ENCODE results near the gene APOB.

The APOB gene

DNA sequence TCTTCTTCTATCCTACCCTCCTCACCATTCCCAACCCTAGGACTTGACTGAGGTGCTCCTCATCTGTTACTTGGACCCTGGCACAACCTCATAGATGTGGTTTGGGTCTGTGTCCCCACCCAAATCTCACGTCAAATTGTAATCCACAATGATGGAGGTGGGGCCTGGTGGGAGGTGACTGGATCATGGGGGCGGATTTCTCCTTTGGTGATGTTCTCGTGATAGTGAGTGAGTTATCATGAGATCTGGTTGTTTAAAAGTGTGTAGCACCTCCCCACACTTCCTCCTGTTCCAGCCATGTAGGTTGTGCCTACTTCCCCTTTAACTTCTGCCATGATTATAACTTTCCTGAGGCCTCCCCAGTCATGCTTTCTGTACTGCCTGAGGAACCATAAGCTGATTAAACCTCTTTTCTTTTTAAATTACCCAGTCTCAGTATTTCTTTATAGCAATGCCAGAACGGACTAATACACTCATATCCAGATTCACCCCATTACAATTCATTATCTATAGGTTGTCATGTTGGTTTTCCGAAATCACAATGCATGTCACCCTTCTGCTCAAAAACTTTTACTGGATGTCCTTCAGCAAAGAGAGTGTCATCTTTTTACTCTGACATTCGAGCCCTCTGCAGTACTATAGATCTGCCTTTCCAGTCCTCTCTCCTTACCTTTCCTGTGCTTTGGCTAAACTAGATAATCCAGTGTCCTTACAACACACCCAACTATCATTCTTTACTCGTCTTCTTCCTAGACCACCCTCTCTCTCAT is 45.7 kb downstream of the APOB start:
- H3K9me3 Mint-ChIP-seq: no peaks in the 10 kb centered on the region
- no peak overlapping the region for H3K27ac Mint-ChIP-seq (ENCODE audit: low read depth)
- DNase-seq (ENCODE audit: low spot score in 2 of 2) (no peak), ATAC-seq (replicated peaks; ENCODE audit: extremely low read depth, poor library complexity, severe bottlenecking) (no peak)
- peaks cover 3% of the 10 kb centered on the region for H3K27me3 Mint-ChIP-seq
- H3K4me1 Mint-ChIP-seq: no peaks in the 10 kb centered on the region
- H3K4me3 Mint-ChIP-seq: no peak overlapping the region
- no peaks in the 10 kb centered on the region for H3K36me3 Mint-ChIP-seq (ENCODE audit: insufficient read depth)

DNA sequence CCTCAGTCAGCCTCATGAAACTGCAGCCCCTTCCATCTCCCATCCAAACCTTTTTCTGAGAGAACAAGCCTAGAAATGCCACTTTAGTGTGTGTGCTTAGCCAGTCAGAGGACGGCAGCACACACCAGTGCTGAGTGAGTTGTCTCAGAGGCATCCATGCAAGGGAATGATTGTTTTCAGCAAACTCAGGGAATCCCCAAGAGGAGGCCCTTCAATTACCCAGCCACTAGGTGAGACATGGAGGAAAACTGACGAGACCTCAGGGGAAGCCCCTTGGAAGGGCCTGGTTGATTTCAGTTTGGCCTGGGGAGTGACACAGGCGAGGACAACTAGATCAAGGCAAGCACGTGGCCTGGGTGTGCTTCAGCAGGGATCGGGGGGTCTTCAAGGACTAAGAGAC is 49.7 kb downstream of the APOB start:
- Mint-ChIP-seq H3K9me3 (no peaks in the 10 kb centered on the region), H3K4me3 (no peak overlapping the region), H3K4me1 (no peaks in the 10 kb centered on the region), H3K27ac (ENCODE audit: low read depth) (no peak overlapping the region), H3K27me3 (peaks cover 25% of the 10 kb centered on the region), H3K36me3 (ENCODE audit: insufficient read depth) (peaks cover 2% of the 10 kb centered on the region)
- ATAC-seq (replicated peaks; ENCODE audit: extremely low read depth, poor library complexity, severe bottlenecking) (no peak), DNase-seq (ENCODE audit: low spot score in 2 of 2) (no peak)

DNA sequence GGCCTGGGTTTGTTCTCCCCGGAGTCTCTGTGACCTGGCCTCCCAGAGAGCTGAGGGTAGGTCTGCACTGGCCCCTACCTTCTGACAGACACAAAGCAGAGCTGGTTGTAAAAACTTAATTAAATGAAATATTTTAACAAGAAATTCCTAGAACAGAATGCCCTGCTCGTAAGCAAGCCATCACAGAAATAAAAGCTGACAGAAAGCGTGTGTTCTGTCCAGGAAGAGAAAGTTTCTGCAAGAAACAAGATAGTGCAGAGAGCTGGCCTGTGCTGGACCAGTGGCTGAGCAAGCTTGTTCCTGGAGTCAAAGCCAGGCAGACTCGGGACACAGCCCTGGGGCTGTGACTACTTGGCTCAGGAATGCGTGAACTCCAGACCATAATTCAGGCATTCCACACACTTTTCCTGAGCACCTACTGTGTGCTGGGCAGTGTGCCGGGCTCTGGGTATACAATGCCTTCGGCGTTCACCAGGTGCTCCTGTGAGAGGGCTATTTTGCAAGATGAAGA is 51.6 kb downstream of the APOB start:
- no peaks in the 10 kb centered on the region for H3K4me1 Mint-ChIP-seq
- no peak overlapping the region for H3K4me3 Mint-ChIP-seq
- no peak for DNase-seq (ENCODE audit: low spot score in 2 of 2)
- peaks cover 30% of the 10 kb centered on the region for H3K27me3 Mint-ChIP-seq
- peaks cover 2% of the 10 kb centered on the region for H3K36me3 Mint-ChIP-seq (ENCODE audit: insufficient read depth)
- no peak overlapping the region for H3K27ac Mint-ChIP-seq (ENCODE audit: low read depth)
- ATAC-seq (replicated peaks; ENCODE audit: extremely low read depth, poor library complexity, severe bottlenecking): no peak
- H3K9me3 Mint-ChIP-seq: no peaks in the 10 kb centered on the region

DNA sequence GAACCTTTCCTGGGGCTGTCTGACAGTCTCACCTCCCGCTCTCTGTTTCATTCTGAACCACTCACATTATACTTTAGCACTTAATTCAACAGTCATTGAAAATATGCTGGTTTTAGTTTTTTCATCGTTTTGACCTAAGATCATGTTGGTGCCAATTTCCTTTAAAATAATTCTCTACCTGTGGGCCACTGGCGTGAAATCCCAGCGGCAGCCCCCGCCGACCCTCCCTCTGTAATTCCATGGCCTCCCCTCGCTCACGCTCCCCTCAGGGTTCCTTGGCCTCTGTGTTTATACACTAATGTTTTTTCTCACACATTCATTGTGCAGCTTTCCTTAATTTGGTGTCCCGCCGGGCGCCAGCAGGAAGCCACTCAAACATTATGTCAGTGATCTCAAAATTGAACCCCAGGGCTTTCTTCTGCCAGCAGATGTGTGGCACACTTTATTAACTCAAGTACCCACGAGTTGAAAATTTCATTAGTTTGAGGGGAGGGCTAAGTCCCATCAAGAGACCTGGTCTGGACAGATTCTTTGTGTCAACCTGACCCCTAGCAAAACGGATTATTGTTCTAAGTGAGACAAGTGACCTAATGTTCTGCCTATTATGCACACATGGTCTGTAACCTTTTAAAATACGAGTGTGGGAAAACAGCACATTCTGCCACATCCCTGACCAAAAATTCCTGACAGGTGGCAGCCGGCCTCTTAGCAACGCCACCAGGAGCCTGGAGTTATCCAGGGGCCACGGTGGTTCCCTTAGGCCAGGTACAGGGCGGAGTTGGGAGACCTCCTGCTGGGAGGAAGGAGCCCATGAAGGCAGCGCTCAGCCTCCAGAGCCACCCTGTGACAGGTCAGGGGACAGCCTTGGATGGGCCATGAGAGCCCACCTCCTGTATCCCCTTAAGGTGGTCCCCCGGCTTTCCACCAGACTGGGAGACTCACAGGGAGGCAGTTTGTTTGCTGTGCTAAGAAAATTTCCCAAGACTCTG is 53.1 kb downstream of the APOB start:
- no peaks in the 10 kb centered on the region for H3K9me3 Mint-ChIP-seq
- no peaks in the 10 kb centered on the region for H3K4me1 Mint-ChIP-seq
- peaks cover 2% of the 10 kb centered on the region for H3K36me3 Mint-ChIP-seq (ENCODE audit: insufficient read depth)
- DNase-seq (ENCODE audit: low spot score in 2 of 2) (no peak), ATAC-seq (replicated peaks; ENCODE audit: extremely low read depth, poor library complexity, severe bottlenecking) (no peak)
- peak overlapping the region; percentile 12 for H3K27ac Mint-ChIP-seq (ENCODE audit: low read depth)
- H3K27me3 Mint-ChIP-seq: peaks cover 30% of the 10 kb centered on the region
- no peak overlapping the region for H3K4me3 Mint-ChIP-seq

DNA sequence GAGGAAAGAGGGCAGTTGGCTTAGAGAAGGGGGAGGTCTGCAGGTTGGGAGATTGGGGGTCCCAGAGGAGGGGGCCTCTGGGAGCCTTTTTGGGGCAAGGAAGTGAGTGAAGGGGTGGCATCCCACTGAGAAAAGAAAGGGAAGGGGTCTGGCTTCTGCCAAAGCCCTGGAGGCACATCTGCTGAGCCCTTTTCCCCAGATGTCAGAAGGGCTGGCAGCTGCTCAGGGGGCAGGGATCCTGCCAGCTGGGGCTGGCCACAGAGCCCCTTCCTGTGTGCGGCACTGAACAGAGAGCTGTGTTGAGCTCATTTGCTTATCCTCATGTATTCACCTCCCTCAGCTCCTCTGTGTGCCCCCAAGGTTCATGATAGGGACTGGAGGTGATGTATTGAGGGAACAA is 54.5 kb downstream of the APOB start:
- no peak for ATAC-seq (replicated peaks; ENCODE audit: extremely low read depth, poor library complexity, severe bottlenecking)
- H3K27me3 Mint-ChIP-seq: peaks cover 30% of the 10 kb centered on the region
- H3K4me3 Mint-ChIP-seq: no peak overlapping the region
- H3K36me3 Mint-ChIP-seq (ENCODE audit: insufficient read depth): peaks cover 2% of the 10 kb centered on the region
- DNase-seq (ENCODE audit: low spot score in 2 of 2): no peak
- no peak overlapping the region for H3K27ac Mint-ChIP-seq (ENCODE audit: low read depth)
- H3K4me1 Mint-ChIP-seq: no peaks in the 10 kb centered on the region
- H3K9me3 Mint-ChIP-seq: no peaks in the 10 kb centered on the region

DNA sequence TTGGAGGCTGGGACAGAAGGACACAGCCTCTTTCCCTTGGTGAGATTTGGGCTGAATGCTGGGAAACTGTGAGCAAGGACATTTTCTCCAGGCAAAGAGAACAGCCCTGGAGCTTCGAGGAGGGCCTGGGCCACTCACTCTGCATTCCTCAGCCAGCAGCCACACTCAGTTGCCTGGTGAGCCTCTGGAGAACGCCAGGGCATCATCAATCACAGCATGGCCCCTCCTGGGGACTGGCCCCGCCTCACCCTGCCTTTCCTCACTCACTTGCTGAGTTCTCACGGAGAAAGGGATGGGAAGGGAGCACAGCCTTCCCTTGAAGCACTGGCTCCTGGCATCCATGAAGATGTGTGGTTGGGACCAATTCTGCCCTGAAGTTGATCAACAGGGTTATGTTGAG is 55.0 kb downstream of the APOB start:
- H3K27ac Mint-ChIP-seq (ENCODE audit: low read depth): no peak overlapping the region
- no peaks in the 10 kb centered on the region for H3K9me3 Mint-ChIP-seq
- no peak for DNase-seq (ENCODE audit: low spot score in 2 of 2)
- H3K4me3 Mint-ChIP-seq: no peak overlapping the region
- peaks cover 2% of the 10 kb centered on the region for H3K36me3 Mint-ChIP-seq (ENCODE audit: insufficient read depth)
- H3K27me3 Mint-ChIP-seq: peaks cover 30% of the 10 kb centered on the region
- H3K4me1 Mint-ChIP-seq: no peaks in the 10 kb centered on the region
- ATAC-seq (replicated peaks; ENCODE audit: extremely low read depth, poor library complexity, severe bottlenecking): no peak

DNA sequence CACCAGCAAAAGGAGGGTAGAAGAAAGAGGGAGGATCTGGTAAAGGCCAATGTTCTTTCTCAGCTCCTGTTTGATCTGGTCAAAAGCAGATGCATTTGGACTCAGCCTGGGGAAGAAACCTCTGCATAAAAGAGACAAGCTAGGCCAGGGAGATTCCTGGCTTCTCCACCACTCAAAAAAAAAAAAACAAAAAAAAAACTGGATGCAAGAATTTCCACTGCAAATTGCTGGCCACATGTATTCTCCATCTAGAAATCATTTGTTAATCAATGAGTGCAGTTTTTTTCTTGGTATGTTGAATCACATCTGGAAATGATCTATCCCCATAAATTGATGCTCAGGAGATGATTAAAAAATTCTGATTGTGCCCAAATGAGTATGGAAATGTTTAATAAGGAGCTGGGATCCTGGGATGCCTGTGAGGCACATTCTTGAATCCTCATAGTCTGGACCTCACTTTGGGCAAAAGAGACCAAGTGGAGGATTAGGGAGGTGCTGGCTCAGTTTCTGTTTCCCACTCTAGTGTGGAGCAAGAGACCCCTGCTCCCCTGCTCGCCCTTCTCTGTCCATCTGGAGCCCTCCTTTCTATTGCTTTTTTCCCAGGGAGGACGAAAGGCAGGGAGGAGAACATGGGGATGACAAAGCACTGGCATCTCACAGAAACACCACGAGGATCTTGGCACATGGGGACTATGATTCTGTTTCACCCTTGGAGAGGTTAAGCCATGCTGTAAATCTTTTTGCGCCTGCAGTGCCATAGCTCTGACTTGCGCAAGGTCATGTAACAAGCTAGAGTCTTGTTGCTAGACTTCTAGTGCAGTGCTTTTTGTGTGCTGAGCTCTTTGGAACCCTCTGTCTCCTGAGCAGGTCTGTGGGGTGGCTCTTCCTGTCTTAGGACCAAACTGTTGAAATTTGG is 57.6 kb downstream of the APOB start:
- Mint-ChIP-seq H3K4me1 (no peaks in the 10 kb centered on the region), H3K4me3 (no peak overlapping the region), H3K36me3 (ENCODE audit: insufficient read depth) (peaks cover 2% of the 10 kb centered on the region), H3K27ac (ENCODE audit: low read depth) (no peak overlapping the region), H3K27me3 (peaks cover 38% of the 10 kb centered on the region), H3K9me3 (no peaks in the 10 kb centered on the region)
- no peak for ATAC-seq (replicated peaks; ENCODE audit: extremely low read depth, poor library complexity, severe bottlenecking)
- no peak for DNase-seq (ENCODE audit: low spot score in 2 of 2)

DNA sequence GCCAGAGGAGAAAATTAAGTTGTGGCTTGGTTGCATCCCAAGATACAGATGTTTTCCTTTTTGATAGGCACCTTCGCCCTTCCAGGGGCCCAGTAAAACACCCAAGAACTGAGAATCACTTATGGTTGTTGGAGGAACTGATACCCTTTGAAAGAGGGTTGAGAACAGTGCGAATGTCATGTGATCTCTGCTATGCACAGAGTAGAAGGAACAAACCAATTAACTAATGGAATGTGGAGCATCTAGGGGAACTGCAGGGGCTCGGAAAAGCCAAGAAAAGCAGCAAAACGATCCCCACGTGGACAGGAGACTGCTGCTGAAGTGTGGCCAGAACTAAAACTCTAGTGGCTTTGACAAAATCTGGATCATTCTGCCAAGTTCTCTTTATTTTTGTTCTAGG is 58.8 kb downstream of the APOB start:
- ATAC-seq (replicated peaks; ENCODE audit: extremely low read depth, poor library complexity, severe bottlenecking): no peak
- peaks cover 32% of the 10 kb centered on the region for H3K27me3 Mint-ChIP-seq
- peaks cover 2% of the 10 kb centered on the region for H3K36me3 Mint-ChIP-seq (ENCODE audit: insufficient read depth)
- no peaks in the 10 kb centered on the region for H3K9me3 Mint-ChIP-seq
- DNase-seq (ENCODE audit: low spot score in 2 of 2): no peak
- H3K4me1 Mint-ChIP-seq: no peaks in the 10 kb centered on the region
- H3K4me3 Mint-ChIP-seq: no peak overlapping the region
- H3K27ac Mint-ChIP-seq (ENCODE audit: low read depth): no peak overlapping the region

DNA sequence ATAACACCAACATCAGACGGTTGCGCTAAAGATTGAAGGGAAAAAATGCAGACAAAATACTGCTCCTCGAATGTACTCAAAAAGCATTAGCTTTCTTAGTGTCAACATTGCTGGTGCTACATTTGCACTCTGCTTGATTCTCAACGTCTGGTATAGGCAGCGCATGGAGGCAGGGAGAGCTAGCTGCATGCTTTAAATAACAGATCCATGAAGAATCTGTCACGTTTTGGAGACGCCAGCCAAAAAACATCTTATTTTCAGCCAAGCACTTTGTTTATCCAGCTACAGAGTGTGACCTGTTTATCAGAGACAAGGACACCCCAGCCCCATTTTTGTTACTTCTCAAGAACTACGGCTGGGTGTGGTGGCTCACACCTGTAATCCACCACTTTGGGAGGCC is 59.5 kb downstream of the APOB start:
- Mint-ChIP-seq H3K4me3 (no peak overlapping the region), H3K4me1 (no peaks in the 10 kb centered on the region), H3K36me3 (ENCODE audit: insufficient read depth) (peaks cover 2% of the 10 kb centered on the region), H3K27me3 (peaks cover 29% of the 10 kb centered on the region), H3K27ac (ENCODE audit: low read depth) (no peak overlapping the region), H3K9me3 (no peaks in the 10 kb centered on the region)
- ATAC-seq (replicated peaks; ENCODE audit: extremely low read depth, poor library complexity, severe bottlenecking) (no peak), DNase-seq (ENCODE audit: low spot score in 2 of 2) (no peak)

DNA sequence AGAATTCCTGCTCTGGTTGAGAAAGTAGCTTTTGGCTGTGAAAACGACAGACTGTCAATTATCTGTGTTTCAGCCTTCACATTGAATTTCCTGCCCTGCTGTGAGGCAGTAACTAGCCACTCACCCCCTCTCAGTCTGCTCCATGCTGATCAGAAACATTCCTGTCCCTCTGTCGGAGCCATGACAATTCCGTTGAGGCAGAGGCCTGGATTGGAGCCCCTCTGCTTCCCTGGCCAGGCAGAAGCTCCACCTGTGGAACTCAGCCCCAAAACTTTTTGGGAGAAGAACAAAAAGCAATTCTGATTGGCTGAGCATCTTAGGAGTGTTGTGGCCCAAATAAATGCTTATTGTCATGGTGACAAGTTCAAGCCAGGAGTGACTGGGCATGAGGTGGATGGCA is 60.0 kb downstream of the APOB start:
- H3K27me3 Mint-ChIP-seq: peaks cover 23% of the 10 kb centered on the region
- H3K4me1 Mint-ChIP-seq: no peaks in the 10 kb centered on the region
- ATAC-seq (replicated peaks; ENCODE audit: extremely low read depth, poor library complexity, severe bottlenecking) (no peak), DNase-seq (ENCODE audit: low spot score in 2 of 2) (no peak)
- H3K36me3 Mint-ChIP-seq (ENCODE audit: insufficient read depth): no peaks in the 10 kb centered on the region
- H3K27ac Mint-ChIP-seq (ENCODE audit: low read depth): no peak overlapping the region
- H3K4me3 Mint-ChIP-seq: no peak overlapping the region
- H3K9me3 Mint-ChIP-seq: no peaks in the 10 kb centered on the region

DNA sequence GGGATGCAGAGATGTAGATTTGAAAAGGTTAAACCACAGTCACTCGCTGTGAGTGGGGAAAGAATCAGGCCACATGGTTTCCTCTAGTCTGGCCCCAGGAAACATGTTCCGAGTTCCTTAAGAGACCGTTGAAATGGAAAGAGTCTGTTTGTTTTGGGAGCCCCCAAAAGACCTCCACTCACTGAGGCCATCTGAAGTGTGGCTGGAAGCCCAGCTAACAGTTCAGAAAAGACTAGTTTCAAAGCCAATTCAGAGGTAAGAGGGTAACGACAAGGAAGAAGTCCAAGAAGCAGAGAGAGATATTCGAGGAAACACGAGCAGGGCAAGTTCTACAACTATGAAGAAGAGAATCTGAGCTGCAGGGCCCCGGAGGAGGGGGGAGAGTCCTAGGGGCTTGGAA is 61.0 kb downstream of the APOB start:
- Mint-ChIP-seq H3K36me3 (ENCODE audit: insufficient read depth) (no peaks in the 10 kb centered on the region), H3K4me3 (no peak overlapping the region), H3K4me1 (no peaks in the 10 kb centered on the region), H3K27me3 (peaks cover 21% of the 10 kb centered on the region), H3K27ac (ENCODE audit: low read depth) (no peak overlapping the region), H3K9me3 (no peaks in the 10 kb centered on the region)
- ATAC-seq (replicated peaks; ENCODE audit: extremely low read depth, poor library complexity, severe bottlenecking): no peak
- no peak for DNase-seq (ENCODE audit: low spot score in 2 of 2)

DNA sequence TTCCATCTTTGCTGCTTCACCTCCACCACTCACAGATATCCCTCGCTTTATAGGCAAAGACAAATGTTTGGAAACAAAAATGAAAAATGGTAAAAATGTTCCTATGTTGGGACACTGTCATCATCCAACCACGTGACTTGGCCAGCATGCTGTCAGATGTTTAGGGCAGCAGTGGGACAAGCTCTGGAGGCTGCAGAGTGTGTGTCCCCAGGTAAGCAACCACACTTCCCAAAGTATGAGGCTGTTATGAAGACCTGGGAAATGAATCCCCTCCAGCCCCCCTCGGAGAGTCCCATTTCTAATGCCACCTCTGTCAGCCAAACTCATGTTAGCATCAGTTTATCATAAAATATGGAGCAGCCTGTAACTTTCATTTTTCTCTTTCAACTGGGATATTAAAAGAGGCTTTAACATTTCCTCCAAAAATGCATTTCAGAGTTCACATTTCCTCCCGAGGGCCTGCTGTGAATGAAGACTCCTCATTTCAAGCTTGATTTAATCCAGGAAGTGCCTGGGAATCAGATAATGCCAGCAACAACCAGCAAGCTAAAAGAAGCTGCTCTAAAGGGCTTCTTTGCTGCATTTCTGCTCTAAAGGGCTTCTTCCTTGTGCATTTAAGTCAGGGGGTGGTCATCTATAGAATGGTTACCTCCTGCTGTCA is 66.2 kb downstream of the APOB start:
- H3K9me3 Mint-ChIP-seq: no peaks in the 10 kb centered on the region
- no peaks in the 10 kb centered on the region for H3K4me1 Mint-ChIP-seq
- peaks cover 20% of the 10 kb centered on the region for H3K27me3 Mint-ChIP-seq
- no peak overlapping the region for H3K27ac Mint-ChIP-seq (ENCODE audit: low read depth)
- H3K36me3 Mint-ChIP-seq (ENCODE audit: insufficient read depth): no peaks in the 10 kb centered on the region
- no peak overlapping the region for H3K4me3 Mint-ChIP-seq
- DNase-seq (ENCODE audit: low spot score in 2 of 2) (no peak), ATAC-seq (replicated peaks; ENCODE audit: extremely low read depth, poor library complexity, severe bottlenecking) (no peak)
